Fibroblast of villous mesenchyme (primary cell): ENCODE data around the gene SNPH. TPM values are rescaled to one million over a fixed set of nuclear protein-coding genes. Genes with fewer than 3 reads are reported as not detected.

ENCODE experiments used
- DNase-seq: peaks from one replicate; pipeline ENCODE4 v3.0.0-alpha.2; 2010; ENCODE audit warnings: low read depth
- H3K4me3 ChIP-seq: 2 replicates; pipeline ENCODE4 v1.5.1; 2011; ENCODE audit warnings: low read depth, mild to moderate bottlenecking, low read length
- total RNA-seq: library from RNA; depleted of rRNA; stranded (reverse); fragments of >200 nt; gene quantifications from 2 replicates; pipeline ENCODE4 v1.2.3, GENCODE V29; 2012
- TF ChIP-seq, protein P1 (sequence below): IDR thresholded peaks from 2 replicates; pipeline ENCODE4 v1.5.1; 2012; ENCODE audit warnings: low read depth, mild to moderate bottlenecking, low read length; ENCODE audit not compliant: insufficient read depth

Gene SNPH
- total RNA-seq, 1 donor, result 10.8 TPM

GRCh38 chr20:1265226-1265915 is 723 bp upstream of the SNPH start:
- TF ChIP-seq, protein P1, sequence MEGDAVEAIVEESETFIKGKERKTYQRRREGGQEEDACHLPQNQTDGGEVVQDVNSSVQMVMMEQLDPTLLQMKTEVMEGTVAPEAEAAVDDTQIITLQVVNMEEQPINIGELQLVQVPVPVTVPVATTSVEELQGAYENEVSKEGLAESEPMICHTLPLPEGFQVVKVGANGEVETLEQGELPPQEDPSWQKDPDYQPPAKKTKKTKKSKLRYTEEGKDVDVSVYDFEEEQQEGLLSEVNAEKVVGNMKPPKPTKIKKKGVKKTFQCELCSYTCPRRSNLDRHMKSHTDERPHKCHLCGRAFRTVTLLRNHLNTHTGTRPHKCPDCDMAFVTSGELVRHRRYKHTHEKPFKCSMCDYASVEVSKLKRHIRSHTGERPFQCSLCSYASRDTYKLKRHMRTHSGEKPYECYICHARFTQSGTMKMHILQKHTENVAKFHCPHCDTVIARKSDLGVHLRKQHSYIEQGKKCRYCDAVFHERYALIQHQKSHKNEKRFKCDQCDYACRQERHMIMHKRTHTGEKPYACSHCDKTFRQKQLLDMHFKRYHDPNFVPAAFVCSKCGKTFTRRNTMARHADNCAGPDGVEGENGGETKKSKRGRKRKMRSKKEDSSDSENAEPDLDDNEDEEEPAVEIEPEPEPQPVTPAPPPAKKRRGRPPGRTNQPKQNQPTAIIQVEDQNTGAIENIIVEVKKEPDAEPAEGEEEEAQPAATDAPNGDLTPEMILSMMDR, result no peak
- DNase-seq, result peak; percentile 41
- H3K4me3 ChIP-seq, result peak overlapping the region; percentile 76

GRCh38 chr20:1265916-1266166 is 253 bp upstream of the SNPH start:
- H3K4me3 ChIP-seq, result peak overlapping the region; percentile 76
- DNase-seq, result no peak
- TF ChIP-seq, protein P1, result no peak

DNA sequence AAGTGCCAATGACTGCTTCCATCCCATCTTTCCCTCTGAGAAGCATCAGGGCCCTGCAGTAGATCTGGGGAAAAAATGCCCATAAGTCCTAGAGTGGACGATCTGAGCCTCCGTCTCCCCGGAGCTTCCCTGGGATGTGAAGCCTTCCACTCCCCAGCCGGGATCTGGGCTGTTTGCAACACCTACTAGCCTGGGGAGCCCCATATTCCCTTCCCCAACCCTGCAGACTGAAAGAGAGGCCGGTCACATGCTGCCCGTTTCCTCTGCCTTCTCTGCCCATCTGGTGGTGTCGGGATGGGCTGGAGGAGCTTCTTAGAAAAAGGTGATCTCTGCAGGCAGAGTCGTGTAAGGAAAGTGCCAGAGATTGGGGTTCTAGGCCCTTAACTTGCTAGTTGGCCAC is 1.1 kb downstream of the SNPH start:
- DNase-seq, result no peak
- peak overlapping the region; percentile 76 for H3K4me3 ChIP-seq
- TF ChIP-seq, protein P1, result no peak

- DNase-seq, result no peak
- H3K4me3 ChIP-seq, result no peak overlapping the region
- TF ChIP-seq, protein P1, result no peak
Measured at GRCh38 chr20:1267809-1268374, 1.8 kb downstream of the SNPH start.

GRCh38 chr20:1269235-1269634 is 3.1 kb downstream of the SNPH start:
- no peak for DNase-seq
- H3K4me3 ChIP-seq, result no peak overlapping the region
- TF ChIP-seq, protein P1, result no peak

DNA sequence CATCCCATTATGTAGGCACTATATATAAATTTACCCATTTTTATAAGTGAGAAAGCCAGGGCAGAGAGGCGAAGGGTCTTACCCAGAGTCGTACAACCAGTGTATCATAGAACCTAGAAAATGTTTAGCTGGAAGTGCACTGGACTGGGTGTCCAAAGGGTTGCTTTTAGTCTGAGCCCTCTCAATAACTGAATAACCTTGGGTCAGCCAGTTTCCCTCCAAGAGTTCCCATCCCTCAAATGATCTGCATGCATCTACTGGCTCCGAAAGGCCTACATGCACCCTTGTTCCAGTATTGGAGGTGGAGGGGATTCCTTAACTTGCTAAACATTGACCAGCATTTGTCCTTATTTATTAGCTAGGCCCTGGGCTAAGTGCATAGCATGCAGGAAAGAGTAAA is 3.8 kb downstream of the SNPH start:
- DNase-seq, result no peak
- H3K4me3 ChIP-seq, result no peak overlapping the region
- TF ChIP-seq, protein P1, result no peak

- no peak for DNase-seq
- H3K4me3 ChIP-seq, result no peak overlapping the region
- TF ChIP-seq, protein P1, result no peak
Measured at GRCh38 chr20:1272368-1273100, 6.4 kb downstream of the SNPH start.
